Liver (tissue), 3 donors: ENCODE results near the gene AOPEP.

ENCODE experiments used
- CTCF ChIP-seq: fragments of 150-350 bp; IDR thresholded peaks from 2 replicates; pipeline ENCODE4 v1.5.1; 2017; ENCODE audit warnings: improper control_type of control experiment, low read depth, low read length; ENCODE audit not compliant: missing input control
- EGR1 ChIP-seq, 2 donors: IDR thresholded peaks; 2 replicates each; pipeline ENCODE4 v1.6.1; 2016 to 2018; ENCODE audit warnings: antibody characterized with exemption in 2 of 2, low read depth in 2 of 2
- FOXA1 ChIP-seq: IDR thresholded peaks from 2 replicates; pipeline ENCODE4 v1.6.1; 2016; ENCODE audit warnings: antibody characterized with exemption
- RAD21 ChIP-seq, 2 donors: IDR thresholded peaks; 2 replicates each; pipeline ENCODE4 v1.6.1; 2016; ENCODE audit warnings: antibody characterized with exemption in 2 of 2, mild to moderate bottlenecking in 2 of 2
- REST ChIP-seq: IDR thresholded peaks from 2 replicates; pipeline ENCODE4 v1.6.1; 2016; ENCODE audit warnings: antibody characterized with exemption, mild to moderate bottlenecking
- donor health status: healthy.
- donor health status: healthy.

DNA sequence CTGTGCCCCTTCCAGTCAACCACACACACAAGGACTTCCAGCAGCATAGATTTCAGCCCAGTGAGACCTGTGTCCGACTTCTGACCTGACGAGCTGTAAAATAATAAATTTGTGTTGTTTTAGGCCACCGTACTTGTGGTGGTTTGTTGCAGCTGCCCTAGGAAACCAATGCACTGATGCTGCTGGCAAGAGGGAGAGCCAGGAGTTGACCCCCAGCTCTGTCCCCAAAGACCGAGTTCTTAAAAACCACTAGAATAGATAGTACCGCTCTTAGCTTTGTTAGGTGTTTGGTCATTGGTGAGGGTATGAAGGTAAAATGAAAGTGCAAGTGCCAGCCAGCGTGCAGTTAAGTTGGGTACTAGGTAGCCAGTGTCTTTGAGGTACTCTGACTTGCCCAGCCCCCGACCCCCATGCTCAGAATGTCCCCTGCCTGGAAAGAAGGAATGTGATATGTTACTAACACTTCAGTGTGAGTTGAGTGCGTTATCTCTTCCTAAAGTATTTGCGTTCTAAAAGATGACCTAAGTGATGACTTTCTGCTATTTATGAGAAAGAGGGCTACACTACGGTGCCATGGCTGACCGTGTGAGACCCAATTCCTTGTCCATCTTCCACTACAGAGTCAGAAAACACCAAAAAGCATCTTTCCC, 185.6 kb downstream of the AOPEP start:
- no peak for TF ChIP-seq CTCF
- TF ChIP-seq FOXA1, result no peak
- no peak for TF ChIP-seq RAD21 (IDR thresholded peaks at IDR 0.05)
- TF ChIP-seq EGR1 (IDR thresholded peaks at IDR 0.05; ENCODE audit: low read depth in 2 of 2), result no peak
- no peak for TF ChIP-seq REST
